Fibroblast of skin of left biceps (primary cell): ENCODE results near the gene SKIC8.

Experiments
- DNase-seq, 2 experiments: peaks; one replicate each; pipeline ENCODE4 v3.0.0-alpha.2; 2013; ENCODE audit warnings: low read depth in 2 of 2

SKIC8 gene

DNA sequence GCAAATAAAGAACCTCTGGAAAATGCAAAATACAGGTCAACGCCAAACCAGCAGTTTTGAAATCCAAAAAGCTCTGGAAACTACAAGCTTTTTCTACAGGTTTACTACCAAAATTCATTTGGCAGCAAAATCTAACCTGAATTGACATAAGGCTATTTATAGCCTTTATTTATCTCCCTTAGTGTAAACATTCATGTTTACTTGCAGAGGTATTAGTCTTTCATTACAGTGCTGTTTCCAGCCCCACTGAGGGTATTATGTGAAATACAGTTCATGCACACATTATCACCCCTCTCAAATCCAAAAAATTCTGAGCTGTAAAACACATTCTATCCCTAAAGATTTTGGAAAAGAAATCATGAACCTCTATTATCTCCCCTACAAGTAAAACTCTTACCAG is 7.2 kb downstream of the SKIC8 start:
- DNase-seq, result no peak

DNA sequence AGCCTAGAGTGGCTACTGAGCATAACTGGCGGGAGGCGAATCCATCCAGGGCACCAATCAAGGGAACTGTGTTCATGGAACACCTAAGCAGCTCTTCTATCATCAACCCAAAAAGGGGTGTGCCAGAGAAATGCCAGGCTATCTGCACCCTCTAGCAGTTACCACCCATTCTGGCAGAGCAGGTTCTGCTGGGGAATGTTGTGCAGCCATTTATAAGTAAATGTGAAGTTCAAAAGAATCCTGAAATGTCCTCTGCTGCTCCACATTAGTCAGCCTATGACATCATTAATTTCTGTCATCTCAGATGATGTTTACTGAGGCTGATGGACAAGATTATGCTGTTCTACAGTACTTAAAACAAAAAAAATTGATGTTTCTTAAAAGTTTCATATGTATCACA is 7.7 kb downstream of the SKIC8 start:
- no peak for DNase-seq

DNA sequence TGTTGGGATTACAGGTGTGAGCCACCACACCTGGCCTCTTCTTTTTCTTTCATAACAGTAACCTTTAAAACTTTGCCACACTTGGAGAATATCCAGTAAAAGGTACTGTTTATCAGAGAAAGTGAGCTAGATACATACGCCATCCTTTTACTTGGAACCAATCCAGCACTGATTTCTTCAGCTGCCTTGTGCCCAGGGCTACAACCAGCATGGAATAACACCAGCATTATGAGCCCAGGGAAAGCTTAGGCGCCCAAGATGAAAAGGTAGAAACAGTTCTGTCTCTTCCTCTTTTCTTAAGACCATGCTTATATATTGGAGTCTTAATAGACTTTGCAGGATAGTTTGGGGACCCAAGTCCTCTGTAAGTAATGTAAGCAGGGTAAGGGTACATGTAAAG is 8.4 kb downstream of the SKIC8 start:
- no peak for DNase-seq

DNA sequence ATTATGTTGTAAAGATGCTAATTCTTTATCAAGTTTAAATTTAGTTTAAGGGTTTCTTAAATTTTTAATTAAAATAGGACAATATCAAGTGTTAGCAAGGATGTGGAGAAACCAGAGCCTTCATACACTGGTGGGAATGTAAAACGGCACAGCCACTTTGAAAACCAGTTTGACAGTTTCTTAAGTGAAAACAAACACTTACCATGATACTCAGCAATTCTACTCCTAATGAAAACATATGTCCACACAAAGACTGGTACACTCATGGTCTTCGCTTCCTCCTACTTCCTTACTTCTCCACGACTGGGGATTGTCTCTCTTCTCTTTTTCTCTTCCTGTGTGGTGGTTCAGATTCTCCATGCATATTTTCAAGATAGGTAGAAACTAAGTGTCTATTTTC is 9.2 kb downstream of the SKIC8 start:
- DNase-seq, result no peak

DNA sequence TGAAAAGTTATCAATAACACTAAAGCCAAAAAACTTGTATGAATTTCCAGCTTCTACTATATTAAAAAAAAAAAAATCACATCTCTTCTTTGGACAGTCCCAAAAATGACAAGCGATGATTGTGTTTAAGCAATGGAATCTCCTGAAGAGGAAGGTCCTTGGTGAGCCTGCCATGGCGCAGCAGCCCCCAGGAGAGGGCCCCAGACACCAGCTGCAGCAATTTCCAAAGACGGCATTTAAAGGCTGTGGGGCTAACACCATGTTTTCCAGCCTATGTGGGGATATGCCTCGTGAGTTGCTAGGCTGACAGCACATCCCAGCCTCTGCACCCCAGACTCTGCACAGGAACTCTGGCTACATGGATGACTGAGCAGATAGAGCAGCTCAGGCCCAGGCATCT is 14.7 kb downstream of the SKIC8 start:
- DNase-seq, result no peak

DNA sequence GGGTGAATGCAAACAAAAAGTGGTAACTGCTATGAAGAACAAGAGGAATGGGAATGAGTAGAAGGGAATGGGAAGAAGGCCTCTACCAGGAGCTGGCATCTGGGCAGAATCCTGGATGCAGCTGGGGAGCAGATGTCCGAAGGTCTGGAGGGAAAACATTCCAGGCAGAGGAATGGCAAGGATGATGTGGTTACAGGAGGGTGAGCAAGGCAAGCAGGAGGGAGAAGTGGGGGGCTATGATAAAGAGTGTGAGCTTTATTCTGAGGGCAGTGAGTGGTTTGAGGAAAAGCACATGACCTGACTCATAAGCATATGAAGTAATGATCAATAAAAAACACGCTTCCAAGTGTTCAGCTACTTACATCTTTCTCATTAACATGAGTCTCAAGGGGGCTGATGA is 17.1 kb downstream of the SKIC8 start:
- peak; percentile 58 to 62 for DNase-seq

DNA sequence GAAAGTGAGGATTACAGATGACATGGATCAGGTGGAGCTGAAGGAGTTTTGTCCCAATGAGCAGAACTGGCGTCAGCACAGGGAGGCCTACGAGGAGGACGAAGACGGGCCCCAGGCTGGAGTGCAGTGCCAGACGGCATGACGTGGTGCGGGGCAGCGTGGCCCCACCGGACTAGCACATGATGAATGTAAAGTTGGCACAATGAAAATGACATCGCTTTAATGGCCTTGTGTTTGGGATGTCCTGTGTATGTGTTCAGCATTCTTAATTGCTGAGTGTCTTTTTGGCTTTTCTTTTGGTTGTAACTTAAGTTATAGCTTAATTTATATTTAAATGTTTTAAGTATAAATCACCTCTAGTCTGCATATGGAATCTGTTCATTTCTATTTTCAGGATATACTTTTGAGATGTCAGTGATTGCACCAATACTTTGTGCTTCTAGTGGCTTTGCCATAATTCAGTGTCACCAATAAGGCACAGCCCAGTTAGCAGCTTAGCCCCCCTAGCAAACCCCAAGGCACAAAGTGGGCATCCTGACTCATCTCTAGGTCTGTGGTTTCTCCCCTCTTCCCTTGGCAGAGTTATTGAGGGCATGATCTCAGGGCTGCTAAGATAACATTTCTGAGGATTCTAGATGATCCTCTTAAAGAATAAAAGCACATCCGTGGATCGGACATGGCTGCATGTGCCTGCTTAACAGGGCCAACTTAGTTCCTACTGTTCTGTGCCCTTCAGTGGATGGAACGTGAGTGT is 18.9 kb downstream of the SKIC8 start:
- DNase-seq, result no peak

DNA sequence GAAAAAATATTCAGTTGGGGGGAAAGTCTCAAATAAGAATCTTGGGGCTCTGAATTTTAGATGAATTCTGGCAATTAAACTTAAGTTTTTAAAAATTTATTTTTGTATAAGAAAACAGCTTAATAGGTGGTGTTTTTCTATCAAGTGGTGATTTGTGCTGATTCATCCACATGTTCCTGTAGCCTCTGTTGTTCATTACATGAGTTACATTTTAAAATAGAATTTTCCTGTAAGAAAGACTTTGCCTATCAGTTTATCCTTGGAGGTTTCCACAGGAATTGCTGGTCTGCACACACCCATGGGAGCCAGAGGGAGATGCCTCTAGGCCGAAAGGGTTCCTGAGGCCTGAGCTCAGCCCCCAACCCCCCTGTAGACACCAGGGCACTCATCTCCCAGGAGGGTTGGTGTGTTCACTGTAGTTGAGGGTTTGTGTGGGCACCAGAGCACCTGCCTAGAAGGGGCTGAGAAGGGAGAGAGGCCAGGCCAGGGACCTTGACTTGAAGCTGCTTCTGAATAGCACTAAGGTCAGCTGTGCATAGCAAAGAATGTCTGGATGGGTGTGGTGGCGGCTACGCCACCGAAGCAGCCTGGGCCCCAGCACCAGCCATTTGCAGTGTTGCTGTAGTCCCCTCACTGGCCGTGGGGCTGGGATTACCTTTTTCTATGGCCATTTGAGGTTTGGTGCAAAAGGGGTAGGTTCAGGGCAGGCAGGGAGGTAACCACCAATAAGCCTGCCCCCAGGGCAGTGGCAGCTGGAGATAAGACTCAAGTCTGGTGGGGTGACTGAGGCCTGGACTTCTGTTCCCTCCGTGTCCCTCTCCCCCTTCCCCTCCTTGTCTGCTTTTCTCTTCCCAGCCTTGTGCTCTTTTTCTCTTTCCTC is 23.1 kb downstream of the SKIC8 start:
- no peak for DNase-seq

DNA sequence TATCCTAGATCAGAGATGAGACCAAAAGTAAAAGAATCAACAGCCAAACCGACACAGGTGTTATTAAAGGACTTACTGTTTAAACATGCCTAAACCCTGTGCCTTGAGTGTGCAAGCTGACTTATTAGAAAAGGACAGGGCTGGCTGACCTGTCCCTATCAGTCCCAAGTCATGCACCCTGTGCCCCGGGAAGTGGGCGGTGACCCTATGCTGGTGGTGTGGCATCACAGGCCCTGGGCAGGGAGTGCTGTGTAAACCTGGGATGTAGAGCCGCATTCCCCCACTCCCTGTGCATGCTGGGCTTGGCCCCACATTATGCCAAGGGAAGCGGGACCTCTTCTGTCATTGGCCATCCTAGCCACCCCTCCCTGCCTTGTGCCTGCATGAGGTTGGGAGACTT is 24.4 kb downstream of the SKIC8 start:
- no peak for DNase-seq

DNA sequence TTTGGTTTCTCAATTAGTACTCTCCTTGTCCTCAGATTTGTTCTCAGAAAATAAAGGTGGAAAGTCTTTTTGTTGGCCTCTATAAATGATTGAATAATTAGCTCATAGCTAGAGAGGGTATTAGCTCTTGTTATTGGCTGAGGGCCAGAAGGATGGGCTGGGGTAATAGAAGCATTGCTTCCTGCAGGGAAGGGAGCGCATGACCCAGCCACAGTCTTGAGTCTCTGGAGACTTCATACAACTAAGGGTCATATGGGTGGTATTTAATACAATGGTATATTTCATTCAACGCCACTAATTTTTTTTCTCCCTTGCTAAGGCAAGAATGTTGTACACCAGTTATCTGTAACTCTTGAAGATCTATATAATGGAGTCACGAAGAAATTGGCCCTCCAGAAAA is 26.6 kb downstream of the SKIC8 start:
- no peak for DNase-seq

DNA sequence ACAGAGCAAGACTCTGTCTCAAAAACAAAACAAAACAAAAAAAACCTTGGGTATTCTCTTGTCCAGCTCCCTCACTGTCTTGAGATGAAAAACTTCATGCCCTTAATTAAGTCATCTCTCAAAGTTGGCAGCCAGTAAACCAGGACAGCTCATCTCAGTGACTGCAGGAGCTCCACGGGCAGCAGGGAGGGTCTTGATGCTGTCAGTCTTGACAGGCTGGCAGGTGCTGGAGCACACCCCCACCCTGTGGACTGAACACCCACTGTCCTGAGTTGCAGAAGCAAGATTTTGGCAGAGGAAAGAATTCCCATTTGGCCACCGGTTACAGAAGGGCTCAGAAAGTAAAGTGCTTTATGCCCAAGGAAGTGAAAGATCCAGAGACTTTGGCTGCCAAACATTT is 27.1 kb downstream of the SKIC8 start:
- no peak for DNase-seq

DNA sequence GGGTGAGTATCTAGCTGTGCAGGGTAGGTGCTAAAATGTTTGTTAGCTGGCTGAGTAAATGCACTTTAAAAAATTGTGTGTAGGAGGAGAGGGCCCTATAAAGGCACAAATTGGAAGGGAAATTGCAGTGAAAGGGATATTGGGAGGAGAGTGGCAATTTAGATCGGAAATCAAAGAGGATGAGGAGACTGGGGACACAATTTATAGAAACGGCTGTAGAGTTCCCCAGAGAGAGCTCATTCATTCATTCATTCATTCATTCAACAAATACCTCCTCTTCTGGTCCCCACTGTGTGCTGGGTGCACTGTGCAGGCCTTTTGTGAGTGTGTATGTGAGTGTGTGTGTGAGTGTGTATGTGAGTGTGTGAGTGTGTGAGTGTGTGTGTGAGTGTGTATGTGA is 32.6 kb downstream of the SKIC8 start:
- DNase-seq, result no peak

DNA sequence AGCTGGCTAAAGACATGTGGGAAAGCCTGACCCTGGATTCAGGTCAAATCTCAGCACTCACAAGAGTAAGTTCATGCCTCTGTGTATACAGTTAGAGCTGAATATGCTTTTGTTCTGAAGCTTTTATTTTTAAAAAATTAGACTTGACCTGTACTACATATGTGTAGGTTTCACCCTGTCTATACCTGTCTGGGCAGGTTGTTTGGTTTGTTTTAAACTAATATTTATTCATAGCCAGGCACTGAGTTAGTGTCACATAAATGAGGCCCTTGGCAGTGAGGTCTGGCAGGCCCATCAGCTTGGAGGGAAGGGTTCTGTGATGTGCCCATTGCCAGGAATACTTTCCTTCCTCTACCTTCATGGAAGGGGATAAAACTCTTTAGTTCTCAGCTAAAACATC is 33.2 kb downstream of the SKIC8 start:
- DNase-seq, result no peak

DNA sequence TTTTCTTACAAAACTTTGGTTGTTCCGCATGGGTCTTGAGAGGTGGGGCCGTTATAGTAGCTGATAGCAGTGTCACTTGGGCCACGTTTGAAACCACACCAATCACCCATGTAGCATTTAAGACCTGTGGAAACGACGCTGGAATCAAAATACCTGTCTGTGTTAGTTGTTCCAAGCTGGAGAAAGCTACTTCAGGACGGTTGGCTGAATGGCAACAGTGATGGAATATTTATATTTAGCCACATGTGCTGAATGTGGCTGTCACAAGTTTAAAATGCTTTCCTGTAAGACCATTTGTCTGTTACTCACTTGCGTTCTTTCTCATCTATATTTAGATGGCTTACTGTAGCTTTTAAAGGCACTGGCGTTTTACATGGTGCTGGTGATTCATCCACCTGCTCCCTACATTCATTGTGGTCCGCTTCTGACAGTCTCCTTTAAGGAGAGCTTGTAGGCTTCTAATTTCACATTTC is 33.6 kb downstream of the SKIC8 start:
- no peak for DNase-seq

DNA sequence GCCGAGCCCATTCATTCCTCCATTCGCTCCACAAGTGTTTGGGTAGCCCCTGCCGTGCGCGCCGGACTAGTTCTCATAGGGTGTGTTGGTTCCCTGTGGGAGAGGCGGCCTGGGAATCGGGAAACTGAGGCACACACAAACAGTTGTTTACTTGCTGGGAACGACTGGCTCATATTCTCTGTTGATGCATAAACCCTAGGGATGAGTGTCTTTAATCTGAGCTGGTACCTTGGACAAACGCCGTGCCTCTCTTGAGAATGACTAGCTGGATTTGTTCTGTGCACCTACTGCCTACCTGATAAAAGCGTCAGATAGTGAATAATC is 34.3 kb downstream of the SKIC8 start:
- DNase-seq, result no peak

DNA sequence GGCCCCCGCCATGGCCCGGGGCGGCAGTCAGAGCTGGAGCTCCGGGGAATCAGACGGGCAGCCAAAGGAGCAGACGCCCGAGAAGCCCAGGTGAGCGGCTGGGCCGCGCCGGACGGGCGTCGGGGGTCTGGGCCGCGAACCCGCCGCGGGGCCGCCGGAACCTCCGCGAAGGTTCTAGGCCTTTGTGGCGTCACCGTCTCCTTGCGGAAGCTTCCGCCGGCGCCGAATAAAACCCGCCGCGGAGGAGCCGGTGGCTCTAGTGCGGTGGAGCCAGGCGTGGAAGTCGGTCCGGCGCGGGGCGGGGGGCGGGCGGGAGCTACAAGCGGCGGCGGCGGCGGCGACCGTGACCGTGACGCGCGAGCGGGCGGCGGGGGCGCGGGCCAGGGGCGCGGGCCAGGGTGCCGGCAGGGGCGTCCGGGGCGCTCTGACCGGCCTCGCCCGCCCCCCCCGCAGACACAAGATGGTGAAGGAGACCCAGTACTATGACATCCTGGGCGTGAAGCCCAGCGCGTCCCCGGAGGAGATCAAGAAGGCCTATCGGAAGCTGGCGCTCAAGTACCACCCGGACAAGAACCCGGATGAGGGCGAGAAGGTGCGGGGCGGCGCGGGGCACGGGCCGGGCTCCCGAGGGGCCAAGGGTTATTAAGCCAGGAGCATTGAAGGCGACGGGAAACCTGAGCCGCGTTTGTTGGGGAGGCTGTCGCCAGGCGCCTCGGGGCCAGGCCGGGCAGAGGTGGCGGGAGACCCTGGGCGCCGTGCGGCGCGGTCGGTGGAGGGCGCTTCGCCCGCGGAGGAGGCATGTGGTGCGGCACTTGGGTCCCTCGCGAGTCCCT is 34.9 kb downstream of the SKIC8 start, which contains the start of gene DNAJA4:
Gene DNAJA4 (plus strand): TSS at position 259 of the 833 bp plus-strand sequence. CDS start 202 bp downstream, at position 461.
- DNase-seq, result no peak

DNA sequence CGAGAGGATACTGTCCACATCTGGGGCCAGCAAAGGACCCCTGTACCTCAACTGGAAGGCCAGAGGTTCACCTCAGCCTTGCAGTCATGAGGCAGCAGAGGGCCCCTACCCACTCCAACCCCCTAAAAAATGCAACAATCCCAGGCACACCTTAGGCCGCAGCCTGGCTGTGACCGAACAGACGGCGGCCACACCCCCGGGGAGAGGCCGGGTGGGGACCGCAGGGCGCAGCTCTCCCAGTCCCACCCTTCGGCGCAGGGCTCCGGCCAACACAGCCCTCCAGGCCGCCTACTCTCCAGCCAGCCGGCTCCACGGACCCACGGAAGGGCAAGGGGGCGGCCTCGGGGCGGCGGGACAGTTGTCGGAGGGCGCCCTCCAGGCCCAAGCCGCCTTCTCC is 35.5 kb downstream of the SKIC8 start:
- DNase-seq, result no peak

DNA sequence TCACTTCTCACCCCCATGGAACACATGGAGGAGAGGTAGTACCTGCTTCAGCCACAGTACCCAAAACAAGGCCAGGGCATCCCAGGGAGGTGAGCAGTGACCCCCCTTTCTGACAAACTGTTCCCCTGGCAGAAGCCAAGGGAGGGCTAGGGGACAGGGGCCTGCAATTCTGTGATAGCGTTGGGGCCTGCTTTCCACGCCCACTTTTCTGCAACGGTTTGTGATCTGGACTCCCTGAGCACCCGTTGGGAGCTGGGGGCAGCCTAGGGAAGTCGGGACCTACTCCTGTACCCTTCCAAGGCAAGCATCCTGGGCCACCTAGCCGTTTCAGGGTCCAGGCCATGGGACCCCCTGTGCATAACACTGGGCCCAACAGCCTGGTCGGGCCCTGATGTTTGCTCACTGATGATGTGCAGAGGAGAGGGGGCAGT is 36.0 kb downstream of the SKIC8 start:
- DNase-seq, result no peak

DNA sequence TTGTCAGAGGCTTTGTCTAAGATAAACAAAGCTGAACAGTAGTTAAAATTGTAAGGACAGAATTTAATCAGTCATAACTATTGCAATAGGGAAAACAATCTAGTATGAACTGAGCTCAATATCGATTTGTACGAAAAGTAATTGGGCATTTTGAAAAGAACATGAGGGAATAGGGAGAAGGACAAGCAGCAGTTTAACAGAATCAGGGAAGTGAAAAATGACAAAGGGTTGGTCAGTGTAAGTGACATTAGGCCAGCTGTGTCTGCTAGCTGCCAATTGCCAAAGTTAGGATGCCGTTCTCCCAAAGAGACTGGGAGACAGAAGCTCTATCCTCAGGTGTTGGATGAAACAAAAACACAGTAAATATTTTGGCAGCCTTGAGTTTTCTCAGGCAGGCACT is 38.3 kb downstream of the SKIC8 start:
- DNase-seq, result no peak

DNA sequence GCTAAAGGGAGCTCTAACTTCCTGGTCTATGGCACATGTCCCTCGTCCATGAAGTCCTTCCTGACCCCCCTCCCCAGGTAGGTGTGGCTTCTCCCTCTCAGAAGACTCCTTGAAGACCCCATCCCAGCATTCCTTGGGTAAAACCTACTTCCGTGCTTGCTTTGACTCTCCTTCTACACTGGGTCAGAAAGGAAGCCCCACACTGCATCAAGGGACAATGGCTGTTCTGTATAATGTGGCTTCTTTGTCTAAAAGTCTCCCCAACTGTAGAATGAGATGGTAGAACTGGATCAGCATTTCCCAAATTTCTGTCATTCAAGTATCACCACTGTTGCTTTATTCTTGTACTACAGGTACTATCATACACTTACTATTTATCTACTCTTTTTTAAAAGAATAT is 38.9 kb downstream of the SKIC8 start:
- DNase-seq, result no peak

DNA sequence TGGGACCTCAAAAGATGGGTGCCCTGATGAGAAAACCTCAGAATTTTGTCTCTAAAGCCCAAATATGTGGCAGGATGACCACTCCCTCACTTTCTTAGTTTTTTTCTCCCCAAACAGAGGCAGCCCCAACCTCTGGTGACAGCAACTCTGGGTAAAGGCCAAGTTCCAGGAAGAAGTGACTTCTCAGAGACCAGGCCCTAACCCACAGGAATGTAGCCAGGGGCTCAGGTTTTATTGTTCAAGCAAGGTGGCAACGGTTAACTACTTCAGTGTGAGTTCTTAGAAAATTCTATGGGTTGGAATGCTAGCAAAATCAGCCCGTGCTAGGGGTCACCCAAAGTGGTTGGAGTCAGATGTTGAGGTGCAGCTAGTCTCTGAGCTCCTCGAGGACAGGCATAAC is 40.2 kb downstream of the SKIC8 start:
- no peak for DNase-seq

DNA sequence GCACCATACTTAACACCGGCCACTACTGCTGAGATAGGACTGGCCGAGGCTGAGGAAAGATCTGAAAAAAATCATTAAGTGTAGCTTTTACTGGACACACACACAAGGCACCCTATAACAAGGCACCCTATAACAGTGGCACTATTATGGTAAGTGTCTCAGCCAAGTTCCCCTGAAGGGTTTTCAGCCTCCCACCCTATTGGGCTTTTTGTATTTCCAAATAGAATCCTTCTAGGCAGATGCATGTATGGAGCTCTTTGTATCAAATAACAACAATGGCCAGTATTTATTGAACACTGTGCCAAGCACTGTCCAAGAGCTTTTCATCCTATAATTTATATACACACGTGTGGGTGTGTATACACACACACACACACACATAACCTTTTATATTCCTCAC is 41.7 kb downstream of the SKIC8 start:
- no peak for DNase-seq
